Stimulated activated naive CD4-positive, alpha-beta T cell treated with Interleukin-2 at 50 U/mL for 16 hours (primary cell): ENCODE measurements around the gene SZT2.
"Not testable (repeated sequence)": the region's sequence is repeated elsewhere in the genome, so short reads cannot be mapped to it uniquely, and the experiment has no call there.

ENCODE experiments used
- DNase-seq: peaks from one replicate; lab custom pipeline; 2025; lab: John Stamatoyannopoulos, UW

The SZT2 gene

GRCh38 chr1:43363283-43363934 is 26.3 kb upstream of the SZT2 start:
- no peak for DNase-seq

- no peak for DNase-seq
These were observed 25.7 kb upstream of the SZT2 start for GRCh38 chr1:43363935-43364525.

GRCh38 chr1:43365678-43366077 is 24.0 kb upstream of the SZT2 start:
- no peak for DNase-seq

GRCh38 chr1:43366179-43366578 is 23.5 kb upstream of the SZT2 start:
- no peak for DNase-seq

GRCh38 chr1:43366601-43367025 is 23.1 kb upstream of the SZT2 start:
- DNase-seq: no peak

- DNase-seq: peak; percentile 65
These were observed 22.4 kb upstream of the SZT2 start for GRCh38 chr1:43367026-43367903.

- peak; percentile 85 for DNase-seq
These were observed 21.6 kb upstream of the SZT2 start, which contains the start of gene ELOVL1 for GRCh38 chr1:43367904-43368645. ELOVL1 (minus strand) TSS chr1:43368011; CDS start chr1:43365609, 2,402 bp downstream.

- no peak for DNase-seq
These were observed 21.1 kb upstream of the SZT2 start for GRCh38 chr1:43368646-43369020.

GRCh38 chr1:43369779-43370178 is 19.9 kb upstream of the SZT2 start:
- not testable (repeated sequence) for DNase-seq

- DNase-seq: no peak
These were observed 19.1 kb upstream of the SZT2 start for GRCh38 chr1:43370564-43370963.

GRCh38 chr1:43372172-43372571 is 17.5 kb upstream of the SZT2 start:
- DNase-seq: no peak

GRCh38 chr1:43373066-43373940 is 16.4 kb upstream of the SZT2 start:
- no peak for DNase-seq

- DNase-seq: no peak
These were observed 12.9 kb upstream of the SZT2 start for GRCh38 chr1:43376723-43377235.

- no peak for DNase-seq
These were observed 11.9 kb upstream of the SZT2 start for GRCh38 chr1:43377831-43378230.

GRCh38 chr1:43379476-43379875 is 10.2 kb upstream of the SZT2 start:
- DNase-seq: no peak

GRCh38 chr1:43381612-43382011 is 8.1 kb upstream of the SZT2 start:
- no peak for DNase-seq

- no peak for DNase-seq
These were observed 7.5 kb upstream of the SZT2 start for GRCh38 chr1:43382027-43382779.

GRCh38 chr1:43383449-43383848 is 6.2 kb upstream of the SZT2 start:
- no peak for DNase-seq

- DNase-seq: no peak
These were observed 3.0 kb upstream of the SZT2 start for GRCh38 chr1:43386676-43387075.

GRCh38 chr1:43387976-43388599 is 1.6 kb upstream of the SZT2 start:
- DNase-seq: no peak
